ENCODE results near the gene BCORL1. TPM values are rescaled to one million over a fixed set of nuclear protein-coding genes. Genes with fewer than 3 reads are reported as not detected.

BCORL1 gene
- total RNA-seq, 1 experiment from 2014 or later = 30.8 TPM

GRCh38 chrX:130080791-130081367 lies 98.4 kb downstream of the BCORL1 start:
- DNase-seq (ENCODE audit: low read depth, low spot score) = no peak
- H3K9ac ChIP-seq (ENCODE audit: low read length) = no peak overlapping the region
- POLR2A ChIA-PET = no interaction called here
- no peaks in the 10 kb centered on the region for H4K20me1 ChIP-seq (ENCODE audit: insufficient read depth)
- no peak for ATAC-seq
- no peaks in the 10 kb centered on the region for H3K36me3 ChIP-seq (ENCODE audit: control insufficient read depth in 1 of 2, insufficient read depth in 2 of 2, low read length in 2 of 2)
- no peaks in the 10 kb centered on the region for H3K9me2 ChIP-seq (ENCODE audit: insufficient read depth)
- CTCF ChIA-PET = interaction anchor here (1.4 kb wide), 1 partner anchor 111 kb away, joined by 13 read pairs; no protein-coding TSS in a partner anchor
- no peak overlapping the region for H3K4me2 ChIP-seq (ENCODE audit: low read length)
- TF ChIP-seq POLR2AphosphoS5 (IDR thresholded peaks at IDR 0.05; ENCODE audit: low read depth, low read length) (no peak), CBX3 (IDR thresholded peaks at IDR 0.05; ENCODE audit: low read depth) (no peak), ZFX (IDR thresholded peaks at IDR 0.05) (no peak), EZH2 (IDR thresholded peaks at IDR 0.05) (no peak), JUND (IDR thresholded peaks at IDR 0.05) (no peak), EGR1 (IDR thresholded peaks at IDR 0.05; ENCODE audit: low read depth) (no peak), POLR2A (IDR thresholded peaks at IDR 0.05; ENCODE audit: borderline replicate concordance, extremely low read depth, insufficient read depth, insufficient read length) (no peak), MAX (IDR thresholded peaks at IDR 0.05) (no peak), TCF7L2 (IDR thresholded peaks at IDR 0.05; ENCODE audit: borderline replicate concordance, extremely low read depth, insufficient read depth, insufficient read length) (no peak), EZH2phosphoT487 (IDR thresholded peaks at IDR 0.05; ENCODE audit: borderline replicate concordance) (no peak), ZNF274 (IDR thresholded peaks at IDR 0.05; ENCODE audit: low read depth, low read length) (no peak), FOSL1 (IDR thresholded peaks at IDR 0.05; ENCODE audit: low read depth) (no peak), ZBTB33 (IDR thresholded peaks at IDR 0.05; ENCODE audit: extremely low read depth, insufficient replicate concordance, low read length) (no peak), YY1 (IDR thresholded peaks at IDR 0.05; ENCODE audit: extremely low read depth, insufficient replicate concordance, low read depth, low read length) (no peak), ELF1 (IDR thresholded peaks at IDR 0.05; ENCODE audit: borderline replicate concordance, low read depth) (no peak), ATF3 (IDR thresholded peaks at IDR 0.05) (no peak), REST (IDR thresholded peaks at IDR 0.05; ENCODE audit: low read depth) (no peak), SRF (IDR thresholded peaks at IDR 0.05; ENCODE audit: low read depth) (no peak)
- no peak overlapping the region for H2AFZ ChIP-seq (ENCODE audit: low read depth, low read length, poor library complexity, severe bottlenecking)
- no TSS peak for BruUV-seq (replicated peaks)
- H3K9me3 ChIP-seq (ENCODE audit: control insufficient read depth in 1 of 2, insufficient read depth in 1 of 2, low read depth in 1 of 2, low read length in 2 of 2) = no peaks in the 10 kb centered on the region
- intact Hi-C loops (cut with micrococcal nuclease) = no loop called here
- no peaks in the 10 kb centered on the region for H3K4me1 ChIP-seq (ENCODE audit: control insufficient read depth in 1 of 2, insufficient read depth in 2 of 2, low read length in 2 of 2)
- no peak overlapping the region for H3K4me3 ChIP-seq (replicated peaks in 1 of 2; ENCODE audit: low read depth in 1 of 2, low read length in 2 of 2)
- RAD21 ChIA-PET (ENCODE audit: low non-redundant PET in 1 of 2, low total read pairs in 2 of 2, uncharacterized antibody in 2 of 2, unreplicated experiment in 2 of 2) = no interaction called here
- H3K27ac ChIP-seq (ENCODE audit: low read depth, low read length) = no peak overlapping the region
- H3K27me3 ChIP-seq (ENCODE audit: insufficient read depth, low read length) = no peaks in the 10 kb centered on the region
- peaks cover 8% of the 10 kb centered on the region for H3K79me2 ChIP-seq (ENCODE audit: insufficient read depth, low read length)
